Measurements from ENCODE around the gene PNKD.

Gene PNKD

DNA sequence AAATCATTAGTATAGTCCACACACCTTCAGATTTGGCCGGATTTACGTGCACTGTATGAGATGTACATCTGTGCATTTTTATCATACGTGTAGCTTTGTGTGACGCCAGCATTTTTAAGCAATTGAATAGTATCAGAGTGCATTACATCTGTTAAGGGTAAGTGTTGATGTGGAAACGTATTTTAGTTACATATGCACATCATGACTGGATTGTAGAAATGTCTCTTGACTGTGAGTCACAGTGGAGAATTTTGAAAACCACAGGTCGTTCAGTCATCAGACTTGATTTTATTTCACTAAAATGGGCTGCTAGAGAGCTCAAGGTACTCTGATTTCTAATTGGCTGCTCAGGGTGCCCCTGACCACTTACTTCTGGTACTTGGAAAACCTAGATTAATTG is 14.9 kb upstream of the PNKD start:
- Histone ChIP-seq H2AFZ (ENCODE audit: insufficient read depth, low read length, poor library complexity) (no peak overlapping the region), H3K23ac (ENCODE audit: low read length) (no peak overlapping the region), H3K4me3 (ENCODE audit: low read depth, low read length) (no peak overlapping the region), H3K14ac (ENCODE audit: low read length) (no peak overlapping the region), H3K4me2 (ENCODE audit: low read length) (no peak overlapping the region), H3K27ac (ENCODE audit: low read depth, low read length) (no peak overlapping the region), H3K79me1 (ENCODE audit: low read length) (peaks cover 11% of the 10 kb centered on the region), H4K91ac (ENCODE audit: low read depth, low read length) (no peak overlapping the region), H3K27me3 (ENCODE audit: insufficient read depth, low read length) (no peaks in the 10 kb centered on the region), H3K36me3 (ENCODE audit: control insufficient read depth in 1 of 2, insufficient read depth in 2 of 2, low read length in 2 of 2) (peaks cover 46 to 55% of the 10 kb centered on the region in 2 experiments), H2BK5ac (ENCODE audit: low read depth, low read length, poor library complexity) (no peak overlapping the region), H3K79me2 (ENCODE audit: control insufficient read depth, insufficient read depth, low read length, poor library complexity) (no peaks in the 10 kb centered on the region), H4K12ac (ENCODE audit: low read depth, low read length) (no peak overlapping the region), H3K4ac (ENCODE audit: low read depth, low read length) (no peak overlapping the region), H3K18ac (ENCODE audit: low read length) (no peak overlapping the region), H3K9ac (ENCODE audit: low read length) (no peak overlapping the region), H3K4me1 (ENCODE audit: control insufficient read depth in 1 of 2, insufficient read depth in 2 of 2, low read length in 2 of 2) (peaks cover 20 to 23% of the 10 kb centered on the region in 2 experiments), H4K8ac (ENCODE audit: low read depth, low read length) (no peak overlapping the region), H2AK5ac (ENCODE audit: low read length) (no peak overlapping the region), H2BK120ac (ENCODE audit: insufficient read depth, low read length, poor library complexity) (no peak overlapping the region), H3K9me3 (ENCODE audit: insufficient read depth, low read depth, low read length) (no peaks in the 10 kb centered on the region), H2BK12ac (ENCODE audit: low read length) (no peak overlapping the region)
- peak; percentile 63 to 92 for DNase-seq
- WGBS (ENCODE audit: extremely low coverage, insufficient coverage, insufficient read length) = no CpG with 5 or more reads among the region's 6 CpGs

DNA sequence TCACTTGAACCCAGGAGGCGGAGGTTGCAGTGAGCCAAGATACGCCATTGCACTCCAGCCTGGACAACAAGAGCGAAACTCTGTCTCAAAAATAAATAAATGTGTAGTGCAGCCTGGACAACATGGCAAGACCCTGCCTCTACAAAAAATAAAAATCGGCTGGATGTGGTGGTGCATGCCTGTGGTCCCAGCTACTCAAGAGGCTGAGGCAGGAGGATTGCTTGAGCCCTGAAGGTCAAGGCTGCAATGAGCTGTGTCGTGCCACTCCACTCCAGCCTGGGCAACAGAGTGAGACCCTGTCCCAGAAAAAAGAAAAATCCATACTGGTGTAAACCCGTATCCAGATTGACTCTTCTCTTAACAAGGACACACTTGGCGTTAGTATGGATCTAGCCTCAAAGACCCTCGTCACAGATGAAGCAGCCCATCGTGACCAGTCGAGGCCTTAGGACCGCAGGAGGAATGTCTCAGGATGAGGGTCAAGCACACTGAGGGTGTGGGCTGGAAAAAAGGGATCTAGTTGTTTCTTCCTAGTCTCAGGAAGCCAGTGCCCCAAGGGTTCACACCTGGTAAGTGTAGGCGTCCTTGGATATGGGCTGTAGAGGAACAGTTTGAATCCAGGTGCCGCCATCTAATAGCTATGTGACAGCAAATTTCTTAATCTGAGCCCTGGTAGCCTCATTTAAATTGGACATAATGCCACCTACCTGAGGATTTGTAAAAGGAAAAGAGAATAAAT is 13.5 kb upstream of the PNKD start:
- Histone ChIP-seq H2BK120ac (ENCODE audit: insufficient read depth, low read length, poor library complexity) (no peak overlapping the region), H3K79me1 (ENCODE audit: low read length) (peaks cover 11% of the 10 kb centered on the region), H3K9me3 (ENCODE audit: insufficient read depth, low read depth, low read length) (no peaks in the 10 kb centered on the region), H3K4me2 (ENCODE audit: low read length) (no peak overlapping the region), H4K8ac (ENCODE audit: low read depth, low read length) (no peak overlapping the region), H3K27me3 (ENCODE audit: insufficient read depth, low read length) (no peaks in the 10 kb centered on the region), H2AFZ (ENCODE audit: insufficient read depth, low read length, poor library complexity) (no peak overlapping the region), H4K12ac (ENCODE audit: low read depth, low read length) (no peak overlapping the region), H2BK12ac (ENCODE audit: low read length) (no peak overlapping the region), H3K18ac (ENCODE audit: low read length) (no peak overlapping the region), H2AK5ac (ENCODE audit: low read length) (no peak overlapping the region), H3K27ac (ENCODE audit: low read depth, low read length) (no peak overlapping the region), H3K14ac (ENCODE audit: low read length) (no peak overlapping the region), H2BK5ac (ENCODE audit: low read depth, low read length, poor library complexity) (no peak overlapping the region), H3K4ac (ENCODE audit: low read depth, low read length) (no peak overlapping the region), H4K91ac (ENCODE audit: low read depth, low read length) (no peak overlapping the region), H3K79me2 (ENCODE audit: control insufficient read depth, insufficient read depth, low read length, poor library complexity) (no peaks in the 10 kb centered on the region), H3K9ac (ENCODE audit: low read length) (no peak overlapping the region), H3K23ac (ENCODE audit: low read length) (no peak overlapping the region), H3K4me1 (ENCODE audit: control insufficient read depth in 1 of 2, insufficient read depth in 2 of 2, low read length in 2 of 2) (peaks cover 24 to 35% of the 10 kb centered on the region in 2 experiments), H3K36me3 (ENCODE audit: control insufficient read depth in 1 of 2, insufficient read depth in 2 of 2, low read length in 2 of 2) (peaks cover 33 to 42% of the 10 kb centered on the region in 2 experiments), H3K4me3 (ENCODE audit: low read depth, low read length) (no peak overlapping the region)
- DNase-seq = peak; percentile 77 to 78
- WGBS (ENCODE audit: extremely low coverage, insufficient coverage, insufficient read length) = no CpG with 5 or more reads among the region's 13 CpGs

DNA sequence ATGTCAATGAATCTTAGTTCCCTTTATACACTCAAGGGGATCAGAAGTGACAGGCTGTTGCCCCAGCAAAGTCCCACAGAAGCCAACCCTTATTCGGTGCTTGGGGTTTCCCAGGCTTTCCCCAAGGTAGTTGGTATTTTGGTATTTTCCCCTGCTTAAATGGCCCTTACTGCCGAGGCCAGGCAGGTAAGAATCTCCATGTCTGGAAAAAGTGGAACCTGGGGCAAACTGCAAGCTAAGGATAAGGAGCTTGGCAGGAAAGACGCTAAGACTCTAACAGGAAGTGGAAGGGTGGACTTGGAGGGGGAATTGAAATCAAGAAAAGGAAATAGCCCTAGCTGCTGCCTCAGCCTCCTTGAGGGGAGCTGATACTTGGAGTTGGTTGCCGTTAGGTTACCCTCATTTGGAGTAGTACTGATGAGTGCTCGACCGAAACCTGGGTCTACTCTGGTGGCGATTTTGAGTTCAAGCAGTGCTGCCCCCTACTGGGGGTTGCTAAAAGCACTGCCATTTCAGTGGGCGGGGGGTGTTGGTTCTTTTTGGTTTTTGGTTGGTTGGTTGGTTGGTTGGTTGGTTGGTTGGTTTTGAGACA is 12.8 kb upstream of the PNKD start:
- H3K18ac ChIP-seq (ENCODE audit: low read length) = no peak overlapping the region
- no peak overlapping the region for H2BK120ac ChIP-seq (ENCODE audit: insufficient read depth, low read length, poor library complexity)
- H2AK5ac ChIP-seq (ENCODE audit: low read length) = no peak overlapping the region
- H2BK12ac ChIP-seq (ENCODE audit: low read length) = no peak overlapping the region
- no peak overlapping the region for H4K91ac ChIP-seq (ENCODE audit: low read depth, low read length)
- H3K4me2 ChIP-seq (ENCODE audit: low read length) = no peak overlapping the region
- H4K8ac ChIP-seq (ENCODE audit: low read depth, low read length) = no peak overlapping the region
- H3K4ac ChIP-seq (ENCODE audit: low read depth, low read length) = no peak overlapping the region
- no peak overlapping the region for H3K4me3 ChIP-seq (ENCODE audit: low read depth, low read length)
- no peak overlapping the region for H3K14ac ChIP-seq (ENCODE audit: low read length)
- no peak overlapping the region for H3K23ac ChIP-seq (ENCODE audit: low read length)
- H2AFZ ChIP-seq (ENCODE audit: insufficient read depth, low read length, poor library complexity) = no peak overlapping the region
- H3K36me3 ChIP-seq (ENCODE audit: control insufficient read depth in 1 of 2, insufficient read depth in 2 of 2, low read length in 2 of 2) = peaks cover 26 to 35% of the 10 kb centered on the region in 2 experiments
- H2BK5ac ChIP-seq (ENCODE audit: low read depth, low read length, poor library complexity) = no peak overlapping the region
- H4K12ac ChIP-seq (ENCODE audit: low read depth, low read length) = no peak overlapping the region
- H3K9ac ChIP-seq (ENCODE audit: low read length) = no peak overlapping the region
- peaks cover 11% of the 10 kb centered on the region for H3K79me1 ChIP-seq (ENCODE audit: low read length)
- DNase-seq = peak; percentile 82 to 83
- no peaks in the 10 kb centered on the region for H3K27me3 ChIP-seq (ENCODE audit: insufficient read depth, low read length)
- no peaks in the 10 kb centered on the region for H3K79me2 ChIP-seq (ENCODE audit: control insufficient read depth, insufficient read depth, low read length, poor library complexity)
- H3K9me3 ChIP-seq (ENCODE audit: insufficient read depth, low read depth, low read length) = no peaks in the 10 kb centered on the region
- H3K27ac ChIP-seq (ENCODE audit: low read depth, low read length) = peak overlapping the region; percentile 23
- WGBS (ENCODE audit: extremely low coverage, insufficient coverage, insufficient read length) = no CpG with 5 or more reads among the region's 8 CpGs
- peaks cover 24 to 37% of the 10 kb centered on the region in 2 experiments for H3K4me1 ChIP-seq (ENCODE audit: control insufficient read depth in 1 of 2, insufficient read depth in 2 of 2, low read length in 2 of 2)

DNA sequence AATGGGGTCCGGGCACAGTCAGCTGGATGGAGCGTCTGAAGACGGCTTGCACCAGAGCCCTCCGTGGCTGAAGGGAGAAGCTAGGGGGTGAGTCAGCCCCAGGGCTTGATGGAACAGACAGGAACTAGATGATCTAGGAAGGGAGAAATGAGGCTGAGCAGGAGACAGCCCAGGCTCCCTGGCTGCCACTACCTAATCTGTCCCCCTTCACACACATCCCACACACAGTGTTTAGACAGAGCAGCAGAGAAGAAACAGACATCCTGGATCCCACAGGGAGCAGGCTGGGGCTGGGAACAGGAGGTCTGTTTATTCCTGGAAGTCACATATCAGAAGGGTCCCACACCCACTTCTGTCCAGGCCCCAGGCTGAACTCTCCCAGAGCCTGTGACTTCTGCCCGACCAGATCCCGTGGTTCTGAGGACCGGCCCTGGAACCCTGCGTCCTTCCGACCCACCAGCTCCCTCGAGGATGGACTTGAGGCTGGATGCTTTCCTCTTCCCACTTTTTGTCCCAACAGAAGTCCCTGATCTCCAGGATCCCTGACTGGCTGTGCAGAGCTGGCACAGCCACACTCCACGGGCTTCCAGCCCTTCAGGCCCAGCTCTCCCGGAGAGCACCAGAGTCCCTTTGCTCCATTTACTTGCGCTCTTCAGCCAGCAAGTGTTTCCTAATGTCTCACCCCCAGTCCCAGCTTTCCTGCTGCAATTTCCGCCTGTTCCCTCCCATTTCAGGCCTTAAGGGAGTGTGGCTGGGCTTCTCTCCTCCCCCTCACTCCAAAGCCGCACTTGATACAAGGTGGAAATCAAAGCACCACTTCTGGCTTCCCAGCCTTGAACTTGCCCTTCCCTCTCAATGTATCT is 11.0 kb upstream of the PNKD start:
- peak overlapping the region; percentile 51 for H3K18ac ChIP-seq (ENCODE audit: low read length)
- peaks cover 27 to 34% of the 10 kb centered on the region in 2 experiments for H3K36me3 ChIP-seq (ENCODE audit: control insufficient read depth in 1 of 2, insufficient read depth in 2 of 2, low read length in 2 of 2)
- no peak overlapping the region for H2AFZ ChIP-seq (ENCODE audit: insufficient read depth, low read length, poor library complexity)
- H3K4me2 ChIP-seq (ENCODE audit: low read length) = peak overlapping the region; percentile 38
- H3K4ac ChIP-seq (ENCODE audit: low read depth, low read length) = no peak overlapping the region
- peak overlapping the region; percentile 6 for H3K14ac ChIP-seq (ENCODE audit: low read length)
- H2BK120ac ChIP-seq (ENCODE audit: insufficient read depth, low read length, poor library complexity) = peak overlapping the region; percentile 79
- DNase-seq = peak; percentile 86 to 89
- WGBS (ENCODE audit: extremely low coverage, insufficient coverage, insufficient read length) = no CpG with 5 or more reads among the region's 15 CpGs
- no peak overlapping the region for H3K4me3 ChIP-seq (ENCODE audit: low read depth, low read length)
- no peak overlapping the region for H3K23ac ChIP-seq (ENCODE audit: low read length)
- no peak overlapping the region for H4K12ac ChIP-seq (ENCODE audit: low read depth, low read length)
- H3K79me2 ChIP-seq (ENCODE audit: control insufficient read depth, insufficient read depth, low read length, poor library complexity) = no peaks in the 10 kb centered on the region
- no peak overlapping the region for H3K9ac ChIP-seq (ENCODE audit: low read length)
- peak overlapping the region; percentile 1 for H4K8ac ChIP-seq (ENCODE audit: low read depth, low read length)
- peak overlapping the region; percentile 41 for H2BK5ac ChIP-seq (ENCODE audit: low read depth, low read length, poor library complexity)
- peak overlapping the region; percentile 64 for H4K91ac ChIP-seq (ENCODE audit: low read depth, low read length)
- H3K27ac ChIP-seq (ENCODE audit: low read depth, low read length) = peak overlapping the region; percentile 87
- no peaks in the 10 kb centered on the region for H3K27me3 ChIP-seq (ENCODE audit: insufficient read depth, low read length)
- no peaks in the 10 kb centered on the region for H3K9me3 ChIP-seq (ENCODE audit: insufficient read depth, low read depth, low read length)
- peaks cover 24 to 37% of the 10 kb centered on the region in 2 experiments for H3K4me1 ChIP-seq (ENCODE audit: control insufficient read depth in 1 of 2, insufficient read depth in 2 of 2, low read length in 2 of 2)
- H2AK5ac ChIP-seq (ENCODE audit: low read length) = peak overlapping the region; percentile 55
- H3K79me1 ChIP-seq (ENCODE audit: low read length) = peaks cover 11% of the 10 kb centered on the region
- peak overlapping the region; percentile 14 for H2BK12ac ChIP-seq (ENCODE audit: low read length)
